IPS-18c (cell line): ENCODE results near the gene MLLT3.

ENCODE experiments used
- H3K4me3 ChIP-seq: 2 replicates; pipeline ENCODE4 v1.7.0; 2013; ENCODE audit warnings: low read depth, mild to moderate bottlenecking, low read length, moderate library complexity; ENCODE audit not compliant: insufficient read depth
- H3K9me3 ChIP-seq: one replicate; pipeline ENCODE4 v1.6.1; 2013; ENCODE audit warnings: mild to moderate bottlenecking, low read length, moderate library complexity; ENCODE audit not compliant: control insufficient read depth, insufficient read depth

The MLLT3 gene

DNA sequence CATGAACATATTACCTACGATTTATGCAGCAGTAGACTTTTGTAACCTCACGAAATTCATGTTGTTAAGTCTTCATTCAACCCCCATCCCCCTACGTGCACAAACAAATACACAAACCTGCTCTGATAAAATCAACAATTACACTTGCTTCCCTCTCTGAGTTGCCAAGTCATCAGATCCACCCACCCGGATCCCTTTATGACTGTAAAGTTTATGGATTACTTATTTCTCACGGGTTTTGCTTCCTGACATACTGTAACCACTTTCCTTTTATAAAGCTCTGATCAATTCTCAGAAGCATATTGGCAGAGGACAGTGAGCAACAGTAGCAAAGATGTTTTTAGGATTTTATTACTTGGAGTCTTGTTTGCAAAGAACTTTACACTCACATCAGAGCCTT is 70.5 kb downstream of the MLLT3 start:
- Histone ChIP-seq H3K4me3 (no peak overlapping the region), H3K9me3 (no peaks in the 10 kb centered on the region)

DNA sequence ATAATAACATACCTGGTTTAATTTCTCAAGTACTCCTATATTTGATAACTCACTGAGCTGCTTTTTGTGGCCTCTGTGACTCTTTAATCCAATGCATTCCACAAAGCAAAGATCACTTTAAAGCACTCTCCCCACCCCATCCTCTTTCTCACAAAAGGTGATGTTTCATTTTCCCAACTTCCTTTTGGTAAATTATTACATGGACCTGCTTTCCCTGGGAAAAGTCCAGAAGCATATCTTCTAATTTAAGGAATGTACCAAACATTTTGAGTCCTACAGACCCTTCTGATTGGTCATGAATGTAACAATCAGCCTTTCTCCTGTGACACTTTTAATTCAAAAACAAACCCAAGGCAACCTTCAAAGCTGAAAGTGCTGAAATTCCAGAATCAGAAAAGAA is 71.1 kb downstream of the MLLT3 start:
- Histone ChIP-seq H3K4me3 (no peak overlapping the region), H3K9me3 (no peaks in the 10 kb centered on the region)

DNA sequence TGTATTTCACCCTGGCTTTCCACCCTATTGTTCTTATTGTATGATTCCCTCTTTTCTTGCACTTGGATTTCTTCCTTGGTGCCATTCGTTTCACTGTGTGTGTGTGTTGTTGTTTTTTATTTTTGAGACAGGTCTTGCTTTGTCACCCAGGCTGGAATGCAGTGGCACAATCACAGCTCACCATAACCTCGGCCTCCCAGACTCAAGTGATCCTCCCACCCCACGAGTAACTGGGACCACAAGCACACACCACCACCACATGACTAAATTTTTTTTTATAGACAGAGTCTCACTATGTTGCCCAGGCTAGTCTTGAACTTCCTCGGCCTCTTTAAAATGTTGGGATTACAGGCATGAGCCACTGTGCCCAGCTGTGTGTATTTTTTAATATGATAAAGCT is 72.0 kb downstream of the MLLT3 start:
- H3K9me3 ChIP-seq = no peaks in the 10 kb centered on the region
- H3K4me3 ChIP-seq = no peak overlapping the region

DNA sequence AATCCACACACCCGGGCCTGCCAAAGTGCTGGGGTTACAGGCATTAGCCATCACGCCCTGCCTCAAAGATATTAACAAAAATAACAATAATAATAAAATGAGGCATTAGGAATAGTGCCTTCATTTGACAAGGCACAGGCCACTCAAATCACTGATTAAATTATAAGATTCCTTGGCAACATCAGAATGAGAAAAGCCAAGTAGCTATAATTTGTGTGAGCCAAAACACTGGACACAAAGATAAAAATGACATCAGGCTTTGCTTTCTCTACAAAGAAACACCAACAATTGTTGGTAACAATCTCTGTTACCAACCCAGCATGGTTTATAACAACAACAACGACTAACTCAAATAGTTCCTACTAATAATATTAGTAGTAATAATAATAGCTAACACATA is 73.2 kb downstream of the MLLT3 start:
- no peak overlapping the region for H3K4me3 ChIP-seq
- no peaks in the 10 kb centered on the region for H3K9me3 ChIP-seq

DNA sequence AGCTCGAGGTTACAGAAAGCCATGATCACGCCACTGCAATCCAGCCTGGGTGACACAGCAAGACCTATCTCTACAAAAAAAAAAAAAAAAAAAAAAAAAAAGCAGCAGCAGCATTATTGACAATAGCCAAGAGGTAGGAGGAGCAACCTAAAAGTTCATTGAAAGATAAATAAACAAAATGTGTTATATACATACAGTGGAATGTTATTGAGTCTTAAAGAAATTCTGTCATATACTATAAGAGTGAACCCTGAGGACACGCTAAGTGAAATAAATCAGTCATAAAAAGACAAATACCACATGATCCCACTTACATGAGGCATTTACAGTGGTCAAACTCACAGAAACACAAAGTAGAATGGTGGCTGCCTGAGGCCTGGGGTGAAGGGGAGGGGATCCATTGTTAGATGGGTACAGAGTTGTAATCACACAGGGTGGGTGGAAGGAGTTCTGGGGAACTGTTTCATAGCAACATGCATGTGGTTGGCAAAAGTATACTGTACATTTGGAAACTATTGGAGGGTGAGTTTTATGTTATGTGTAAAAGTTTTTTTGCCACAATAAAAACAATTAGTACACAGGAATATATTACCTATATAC is 77.2 kb downstream of the MLLT3 start:
- Histone ChIP-seq H3K9me3 (peaks cover 7% of the 10 kb centered on the region), H3K4me3 (no peak overlapping the region)

DNA sequence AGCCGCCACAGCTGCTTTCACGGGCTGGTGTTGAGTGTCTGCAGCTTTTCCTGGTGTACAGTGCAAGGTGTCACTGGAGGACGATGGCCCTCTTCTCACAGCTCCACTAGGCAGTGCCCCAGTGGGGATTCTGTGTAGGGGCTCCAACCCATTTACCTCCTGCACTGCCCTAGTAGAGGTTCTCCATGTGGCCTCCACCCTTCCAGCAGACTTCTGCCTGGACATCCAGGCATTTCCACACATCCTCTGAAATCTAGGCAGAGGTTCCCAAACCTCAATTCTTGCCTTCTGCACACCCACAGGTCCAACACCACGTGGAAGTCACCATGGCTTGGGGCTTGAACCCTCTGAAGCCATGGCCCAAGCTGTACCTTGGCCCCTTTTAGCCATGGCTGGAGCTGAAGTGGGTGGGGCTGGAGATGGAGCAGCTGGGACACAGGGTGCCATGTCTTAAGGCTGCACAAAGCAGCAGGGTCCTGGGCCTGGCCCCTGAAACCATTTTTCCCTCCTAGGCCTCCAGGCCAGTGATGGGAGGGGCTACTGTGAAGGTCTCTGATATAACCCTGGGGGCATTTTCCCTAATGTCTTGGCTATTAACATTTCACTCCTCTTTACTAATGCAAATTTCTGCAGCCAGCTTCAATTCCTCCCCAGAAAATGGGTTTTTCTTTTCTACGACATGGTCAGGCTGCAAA is 82.0 kb downstream of the MLLT3 start:
- H3K9me3 ChIP-seq = peaks cover 9% of the 10 kb centered on the region
- H3K4me3 ChIP-seq = peak overlapping the region; percentile 5; the same call in 1 of the 2 replicates

DNA sequence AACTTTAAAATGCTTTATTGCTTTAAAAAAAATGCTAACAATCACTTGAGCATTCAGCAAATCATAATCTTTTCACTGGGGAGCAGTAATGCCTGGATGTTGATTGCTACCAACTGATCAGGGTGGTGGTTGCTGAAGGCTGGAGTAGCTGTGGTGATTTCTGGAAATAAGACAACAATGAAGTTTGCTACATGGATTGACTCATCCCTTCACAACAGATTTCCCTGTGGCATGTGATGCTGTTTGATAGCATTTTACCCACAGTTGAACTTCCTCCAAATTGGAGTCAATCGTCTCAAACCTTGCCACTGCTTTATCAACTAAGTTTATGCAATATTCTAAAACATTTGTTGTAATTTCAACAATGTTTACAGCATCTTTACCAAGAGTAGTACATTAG is 83.3 kb downstream of the MLLT3 start:
- Histone ChIP-seq H3K9me3 (peaks cover 9% of the 10 kb centered on the region), H3K4me3 (no peak overlapping the region)

DNA sequence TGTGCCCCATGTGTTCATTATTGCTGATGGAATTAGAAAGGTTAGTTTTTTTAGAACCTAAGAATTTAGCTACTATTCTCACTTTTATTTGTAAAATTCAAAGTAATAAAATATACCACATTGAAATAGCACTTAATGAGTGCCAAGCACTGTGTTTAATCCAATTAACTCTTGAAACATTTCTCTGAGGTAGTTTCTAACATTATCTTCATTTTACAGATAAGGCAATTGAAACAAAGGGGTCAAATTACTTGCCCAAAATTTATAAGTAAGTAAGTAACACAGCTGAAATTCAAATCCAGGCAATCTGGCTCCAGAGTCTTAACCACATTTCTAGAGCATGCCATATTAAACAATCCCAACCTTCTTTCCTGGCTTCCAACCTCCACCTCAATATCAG is 84.2 kb downstream of the MLLT3 start:
- H3K4me3 ChIP-seq = no peak overlapping the region
- H3K9me3 ChIP-seq = peaks cover 9% of the 10 kb centered on the region

DNA sequence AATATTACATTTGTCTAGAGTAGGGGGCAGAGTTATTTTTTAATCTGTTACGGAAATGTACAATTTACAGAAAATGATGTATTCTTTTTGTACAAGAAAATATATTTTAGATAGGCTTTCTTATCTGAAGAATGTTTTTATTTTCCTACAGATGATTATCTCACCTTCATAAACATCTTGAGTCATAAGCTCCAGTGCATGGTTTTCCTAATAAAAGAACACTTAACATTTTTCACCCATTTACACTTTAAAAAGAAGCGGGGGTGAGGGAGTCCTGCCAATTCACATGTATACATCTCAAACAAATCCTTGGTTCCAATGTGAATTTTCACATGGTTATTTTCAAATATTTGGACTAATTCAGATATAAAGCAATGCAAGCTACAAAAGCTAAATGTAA is 85.0 kb downstream of the MLLT3 start:
- no peak overlapping the region for H3K4me3 ChIP-seq
- peaks cover 9% of the 10 kb centered on the region for H3K9me3 ChIP-seq

DNA sequence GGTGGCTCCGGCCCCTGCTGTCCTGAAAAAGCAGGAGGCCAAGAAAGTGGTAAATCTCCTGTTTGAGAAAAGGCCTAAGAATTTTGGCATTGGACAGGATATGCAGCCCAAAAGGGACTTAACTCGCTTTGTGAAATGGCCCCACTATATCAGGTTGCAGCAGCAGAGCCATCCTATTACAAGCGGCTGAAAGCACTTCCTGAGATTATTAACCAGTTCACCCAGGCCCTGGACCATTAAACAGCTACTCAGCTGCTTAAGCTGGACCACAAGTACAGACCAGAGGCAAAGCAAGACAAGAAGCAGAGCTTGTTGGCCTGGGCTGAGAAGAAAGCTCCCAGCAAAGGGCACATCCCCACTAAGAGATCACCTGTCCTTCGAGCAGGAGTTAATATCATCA is 89.7 kb downstream of the MLLT3 start:
- H3K9me3 ChIP-seq = no peaks in the 10 kb centered on the region
- no peak overlapping the region for H3K4me3 ChIP-seq

DNA sequence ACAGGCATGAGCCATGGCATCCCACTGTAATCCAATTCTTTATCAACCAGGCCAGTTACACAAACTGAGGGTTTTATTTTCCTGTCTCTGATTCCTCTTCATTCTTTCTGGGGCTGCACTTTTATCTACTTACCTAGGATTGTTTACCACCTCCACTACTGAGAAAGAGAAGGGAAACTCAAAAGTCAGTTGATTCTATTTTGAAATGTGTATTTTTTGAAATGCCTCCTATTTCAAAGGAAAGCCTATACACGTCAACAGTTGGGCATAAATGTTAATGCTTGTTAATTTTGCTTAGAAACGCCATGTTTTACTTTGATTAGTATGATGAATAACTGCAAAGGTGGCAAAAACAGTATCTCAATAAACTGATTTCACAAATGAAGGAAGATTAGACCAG is 92.5 kb downstream of the MLLT3 start:
- Histone ChIP-seq H3K9me3 (no peaks in the 10 kb centered on the region), H3K4me3 (no peak overlapping the region)

DNA sequence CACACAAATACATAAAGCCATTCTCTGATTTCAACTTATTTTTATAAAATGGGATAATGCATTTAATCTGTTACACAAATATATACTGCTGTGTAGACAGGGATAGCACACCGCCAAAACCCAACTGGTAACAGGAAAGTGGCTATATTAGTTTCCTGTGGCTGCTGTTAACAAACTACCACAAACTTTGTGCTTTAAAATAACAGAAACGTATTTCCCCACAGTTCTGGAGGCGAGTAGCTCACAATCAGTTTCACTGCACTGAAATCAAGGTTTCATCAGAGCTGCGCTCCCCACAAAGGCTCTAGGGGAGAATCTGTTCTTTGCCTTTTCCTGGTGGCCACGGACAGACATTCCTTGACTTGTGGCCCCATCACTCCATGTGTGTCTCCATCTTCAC is 94.0 kb downstream of the MLLT3 start:
- Histone ChIP-seq H3K4me3 (no peak overlapping the region), H3K9me3 (no peaks in the 10 kb centered on the region)

DNA sequence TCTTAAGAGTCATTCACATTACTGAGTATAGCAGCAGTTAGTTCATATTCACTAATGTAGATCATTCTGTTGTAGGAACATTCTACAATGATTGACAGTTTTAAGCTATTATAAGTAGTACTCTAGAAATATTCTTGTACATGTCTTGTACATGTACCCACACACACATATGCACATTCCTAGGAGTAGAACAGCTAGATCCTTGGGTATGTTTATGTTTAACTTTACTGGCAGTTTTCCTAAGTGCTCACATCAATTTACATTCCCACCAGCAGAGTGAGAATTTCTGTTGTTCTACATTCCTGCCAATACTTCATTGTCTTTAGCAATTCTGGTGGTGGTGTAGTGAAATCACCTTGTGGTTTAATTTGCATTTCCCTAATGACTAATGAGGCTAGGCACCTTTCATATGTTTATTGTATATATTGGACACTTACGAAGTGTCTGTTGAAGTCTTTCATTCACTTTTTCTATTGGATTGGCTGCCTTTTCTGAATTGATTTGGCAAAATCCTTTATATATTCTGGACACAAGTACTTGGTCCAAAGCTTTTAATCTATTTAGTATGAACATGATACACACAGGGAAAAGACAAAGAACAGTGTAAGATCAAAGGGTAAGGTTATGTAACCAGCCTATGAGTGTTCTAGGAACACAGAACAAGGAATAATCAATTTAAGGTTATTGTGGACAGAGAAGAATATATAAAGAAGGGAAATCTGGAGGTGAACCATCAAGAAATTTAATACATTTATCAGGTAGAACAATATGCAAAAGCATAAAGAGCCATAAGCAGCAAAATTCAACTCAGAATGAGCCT is 95.6 kb downstream of the MLLT3 start:
- Histone ChIP-seq H3K4me3 (no peak overlapping the region), H3K9me3 (no peaks in the 10 kb centered on the region)

DNA sequence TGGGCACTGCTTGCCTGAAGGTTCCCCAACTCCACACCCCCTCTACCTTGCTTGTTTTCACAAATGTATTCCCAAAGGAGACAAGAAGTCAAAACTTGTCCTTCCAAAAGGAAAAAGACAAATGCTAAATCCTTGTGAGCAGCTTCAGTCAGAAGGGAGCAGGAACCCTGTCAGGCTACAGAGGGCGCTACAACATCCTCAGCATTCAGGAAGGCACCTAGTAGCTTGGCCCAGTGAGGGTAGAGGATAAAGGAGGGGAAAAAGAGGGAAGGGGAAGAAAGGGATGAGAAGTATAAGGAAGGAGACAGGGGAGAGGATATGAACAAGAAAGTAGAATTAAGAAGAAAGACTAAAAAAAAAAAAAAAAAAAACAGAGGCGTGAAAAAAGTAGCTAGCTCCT is 97.5 kb downstream of the MLLT3 start:
- Histone ChIP-seq H3K9me3 (no peaks in the 10 kb centered on the region), H3K4me3 (no peak overlapping the region)

DNA sequence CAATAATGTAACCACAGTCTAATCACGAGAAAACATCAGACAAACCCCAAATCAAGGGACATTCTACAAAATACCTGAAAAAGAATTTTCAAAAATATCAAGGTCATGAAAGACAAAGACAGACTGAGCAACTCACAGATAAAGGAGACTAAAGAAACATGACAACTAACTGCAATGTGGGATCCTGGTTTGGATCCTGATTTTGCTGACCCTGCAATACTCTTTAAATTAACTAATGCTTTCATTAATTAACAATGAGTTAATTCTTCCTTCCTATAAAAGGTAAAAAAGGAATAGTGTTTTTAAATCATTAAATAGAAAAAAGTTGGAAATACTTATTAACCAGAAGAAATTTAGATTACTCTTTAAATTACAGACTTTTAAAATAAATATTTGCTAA is 103.6 kb downstream of the MLLT3 start:
- no peak overlapping the region for H3K4me3 ChIP-seq
- no peaks in the 10 kb centered on the region for H3K9me3 ChIP-seq

DNA sequence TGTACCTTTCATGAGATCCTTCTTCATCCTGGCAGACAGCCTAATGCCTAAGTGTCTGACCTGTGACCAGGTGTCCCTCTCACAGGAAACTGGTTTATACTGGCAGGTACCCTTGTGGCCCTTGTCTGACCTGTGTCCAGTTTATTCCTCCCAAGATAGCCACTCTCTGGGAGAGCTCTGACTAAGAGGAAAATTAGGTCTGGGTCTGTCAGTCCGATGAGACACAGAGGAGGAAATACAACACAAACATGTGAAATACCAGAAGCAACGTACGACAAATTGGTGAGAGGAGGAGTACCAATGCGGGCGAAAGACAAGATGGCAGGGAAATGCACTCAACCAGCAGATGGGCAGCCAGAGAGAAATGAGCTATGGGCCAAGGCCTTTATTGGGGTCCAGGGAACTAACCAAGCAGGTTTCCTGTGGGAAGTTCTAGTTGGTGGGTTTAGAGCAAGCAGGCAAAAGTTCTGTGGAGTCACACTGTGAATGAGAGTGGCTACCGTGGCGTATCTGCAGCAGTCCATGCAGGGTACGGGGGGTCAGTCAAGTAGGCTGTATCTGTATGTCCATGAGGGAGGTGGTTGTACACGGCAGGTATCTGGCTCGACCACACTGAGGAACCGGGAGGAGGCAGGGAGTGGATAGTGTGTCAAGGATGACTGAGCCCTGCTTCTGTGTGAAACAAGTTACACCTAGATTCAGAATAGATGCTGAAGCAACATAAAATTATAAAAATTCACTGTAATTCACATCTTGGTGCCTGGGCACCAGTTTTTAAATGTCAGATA is 109.0 kb downstream of the MLLT3 start:
- Histone ChIP-seq H3K4me3 (no peak overlapping the region), H3K9me3 (no peaks in the 10 kb centered on the region)

DNA sequence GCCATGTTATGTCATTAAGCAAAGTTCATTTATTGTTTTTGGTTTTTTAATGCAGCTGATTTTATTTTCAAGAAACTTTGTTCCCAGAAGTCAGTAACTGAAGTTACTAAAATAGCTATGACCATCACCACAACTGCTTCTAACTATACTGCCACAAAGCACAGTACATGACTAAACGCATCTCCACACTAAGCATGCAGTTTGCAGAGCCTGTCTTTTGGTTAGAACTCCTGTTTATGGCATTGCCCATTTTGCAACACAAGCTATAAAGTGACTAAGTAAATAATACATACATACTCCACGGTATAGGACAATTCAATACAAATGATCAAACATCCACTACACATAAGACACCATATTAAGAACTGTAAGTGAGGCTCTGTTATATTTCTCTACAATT is 109.7 kb downstream of the MLLT3 start:
- Histone ChIP-seq H3K4me3 (no peak overlapping the region), H3K9me3 (no peaks in the 10 kb centered on the region)

DNA sequence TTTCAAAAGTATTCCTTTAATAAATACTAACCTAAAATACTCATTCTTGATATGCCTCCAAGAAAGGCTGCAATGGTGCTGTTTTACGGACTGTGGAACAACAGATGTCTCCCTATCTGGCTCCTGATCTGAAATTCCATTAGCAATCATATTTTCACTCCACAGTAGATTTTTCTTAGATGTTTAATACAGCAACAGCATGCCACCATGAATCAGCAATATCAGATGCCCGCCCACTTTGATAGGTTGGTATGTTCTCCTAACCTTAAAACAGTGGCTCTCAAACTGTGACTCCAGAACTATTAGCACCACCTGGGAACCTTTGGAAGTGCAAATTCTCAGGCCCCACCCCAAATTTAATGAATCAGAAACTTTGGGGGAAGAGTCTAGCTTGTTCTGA is 110.2 kb downstream of the MLLT3 start:
- no peak overlapping the region for H3K4me3 ChIP-seq
- no peaks in the 10 kb centered on the region for H3K9me3 ChIP-seq
